Measurements from ENCODE around the gene HYAL3.

GRCh38 chr3:50289130-50289529, 10.1 kb downstream of the HYAL3 start:
- TF ChIP-seq CTCF (conservative IDR thresholded peaks at IDR 0.05), result no peak
- TF ChIP-seq EZH2 (IDR thresholded peaks at IDR 0.05; ENCODE audit: low read depth), result no peak

All from PC-9 (cell line).